Measurements from ENCODE around the gene AKR1C4.
A peak's percentile ranks its signal among the peaks of the same experiment; 100 is the strongest.
"Not testable (repeated sequence)": the region's sequence is repeated elsewhere in the genome, so short reads cannot be mapped to it uniquely, and the experiment has no call there.

The AKR1C4 gene

DNA sequence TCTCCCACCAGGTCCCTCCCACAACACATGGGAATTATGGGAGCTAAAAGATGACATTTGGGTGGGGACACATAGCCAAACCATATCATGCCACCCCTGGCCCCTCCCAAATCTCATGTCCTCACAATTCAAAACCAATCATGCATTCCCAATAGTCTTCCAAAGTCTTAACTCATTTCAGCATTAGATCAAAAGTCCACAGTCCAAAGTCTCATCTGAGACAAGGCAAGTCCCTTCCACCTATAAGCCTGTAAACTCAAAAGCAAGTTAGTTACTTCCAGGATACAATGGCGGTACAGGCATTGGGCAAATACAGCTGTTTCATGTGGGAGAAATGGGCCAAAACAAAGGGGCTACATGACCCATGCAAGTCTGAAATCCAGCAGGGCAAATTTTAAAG, 13.1 kb downstream of the AKR1C4 start:
- not testable (repeated sequence) for DNase-seq

DNA sequence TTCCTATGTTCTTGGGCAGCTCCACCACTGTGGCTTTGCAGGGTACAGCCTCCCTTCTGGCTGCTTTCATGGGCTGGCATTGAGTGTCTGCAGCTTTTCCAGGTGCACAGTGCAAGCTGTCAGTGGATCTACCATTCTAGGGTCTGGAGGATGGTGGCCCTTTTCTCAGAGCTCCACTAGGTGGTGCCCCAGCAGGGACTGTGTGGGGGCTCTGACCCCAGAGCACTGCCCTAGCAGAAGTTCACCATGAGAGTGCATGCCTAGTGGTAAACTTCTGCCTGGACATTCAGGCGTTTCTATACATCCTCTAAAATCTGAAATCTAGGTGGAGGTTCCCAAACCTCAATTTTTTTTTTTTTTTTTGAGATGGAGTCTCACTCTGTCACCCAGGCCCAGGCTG, 13.6 kb downstream of the AKR1C4 start:
- not testable (repeated sequence) for DNase-seq

DNA sequence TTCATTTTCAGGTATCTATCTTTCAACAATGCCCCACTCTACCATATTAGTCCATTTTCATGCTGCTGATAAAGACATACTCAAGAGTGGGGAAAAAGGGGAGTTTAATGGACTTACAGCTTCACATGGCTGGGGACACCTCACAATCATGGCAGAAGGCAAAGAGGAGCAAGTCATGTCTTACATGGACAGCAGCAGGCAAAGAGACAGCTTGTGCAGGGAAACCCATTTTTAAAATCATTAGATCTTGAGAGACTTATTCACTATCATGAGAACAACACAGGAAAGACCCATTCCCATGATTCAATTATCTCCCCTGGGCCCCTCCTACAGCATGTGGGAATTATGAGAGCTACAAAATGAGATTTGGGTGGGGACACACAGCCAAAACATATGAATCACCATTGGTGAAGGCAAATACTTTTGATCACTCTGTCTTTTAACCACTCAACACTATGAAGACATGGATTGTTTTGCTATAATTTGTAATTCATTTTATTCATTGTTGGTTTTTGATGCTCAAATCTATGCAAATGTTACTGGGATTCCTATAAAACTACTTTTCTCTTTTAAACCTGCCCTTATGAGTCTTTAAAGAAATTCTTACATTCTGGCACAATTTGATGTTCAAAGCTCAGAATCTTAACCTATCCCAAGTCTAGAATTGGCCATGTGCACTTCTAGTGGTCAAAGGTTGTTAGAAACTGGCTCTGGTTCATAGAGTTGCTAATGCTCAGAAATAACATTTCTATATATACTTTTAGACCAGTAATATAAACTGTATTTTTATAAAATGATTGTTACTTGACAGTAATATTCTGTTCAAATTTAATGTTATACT, 15.3 kb downstream of the AKR1C4 start:
- DNase-seq: no peak

DNA sequence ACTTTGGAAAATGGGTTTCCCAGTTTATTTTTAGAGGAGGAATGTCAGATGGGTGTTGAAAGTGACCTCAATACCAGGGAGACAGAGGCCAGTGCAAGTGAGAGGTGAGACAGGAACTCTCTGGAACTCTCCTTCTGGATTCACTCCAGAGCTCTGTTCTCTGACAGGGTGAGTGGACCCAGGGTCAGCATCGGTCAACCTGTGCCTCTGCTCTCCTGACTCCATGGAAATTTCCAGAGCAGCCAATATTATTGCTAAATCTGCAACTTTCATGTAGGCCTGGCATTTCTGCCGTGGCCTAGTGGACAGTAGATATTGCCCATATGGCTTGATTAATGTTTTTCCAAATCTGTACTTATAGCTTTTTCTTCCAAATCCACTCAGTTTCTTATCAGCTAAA, 20.2 kb downstream of the AKR1C4 start:
- DNase-seq: no peak

DNA sequence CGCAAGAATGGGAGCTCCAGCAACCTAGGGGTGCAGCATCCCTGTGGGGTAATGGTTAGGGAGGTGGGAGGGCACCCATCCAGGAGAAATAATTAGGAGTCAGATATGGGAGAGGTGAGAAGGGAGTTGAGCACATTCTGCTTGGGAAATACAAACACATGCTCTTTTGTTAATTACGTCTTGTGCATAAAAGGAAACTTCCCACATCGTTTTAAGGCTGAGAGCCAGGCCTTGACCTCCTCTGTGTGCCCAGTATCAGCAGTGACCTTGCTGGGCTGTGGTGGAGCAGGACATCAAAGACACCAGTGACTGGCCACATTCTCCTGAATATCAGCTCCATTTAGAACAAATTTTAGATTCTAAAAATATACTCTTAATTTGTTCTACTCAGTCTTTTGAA, 22.6 kb downstream of the AKR1C4 start:
- DNase-seq: no peak

DNA sequence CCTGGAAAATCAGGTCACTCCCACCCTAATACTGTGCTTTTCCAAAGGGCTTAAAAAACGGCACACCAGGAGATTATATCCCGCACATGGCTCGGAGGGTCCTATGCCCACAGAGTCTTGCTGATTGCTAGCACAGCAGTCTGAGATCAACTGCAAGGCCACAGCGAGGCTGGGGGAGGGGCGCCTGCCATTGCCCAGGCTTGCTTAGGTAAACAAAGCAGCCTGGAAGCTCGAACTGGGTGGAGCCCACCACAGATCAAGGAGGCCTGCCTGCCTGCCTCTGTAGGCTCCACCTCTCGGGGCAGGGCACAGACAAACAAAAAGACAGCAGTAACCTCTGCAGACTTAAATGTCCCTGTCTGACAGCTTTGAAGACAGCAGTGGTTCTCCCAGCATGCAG, 26.3 kb downstream of the AKR1C4 start:
- DNase-seq: not testable (repeated sequence)

DNA sequence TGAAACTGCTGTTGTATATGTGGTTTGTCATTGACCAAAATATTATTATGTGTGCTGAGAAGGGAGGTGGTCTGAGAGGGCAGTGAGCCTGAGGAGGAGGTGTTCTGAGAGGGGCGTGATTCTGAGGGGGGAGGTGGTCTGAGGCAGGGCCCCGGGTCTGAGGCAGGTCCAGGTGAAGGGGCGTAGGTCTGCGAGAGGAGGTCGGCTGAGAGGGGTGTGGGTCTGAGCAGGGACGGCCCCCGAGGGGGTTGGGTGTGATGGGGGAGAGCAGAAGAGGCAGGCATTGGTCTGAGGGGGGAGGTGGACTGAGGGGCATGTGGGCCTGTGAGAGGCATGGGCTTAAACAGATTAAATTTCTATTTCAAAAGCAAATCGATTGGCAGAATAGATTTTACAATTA, 32.4 kb downstream of the AKR1C4 start:
- DNase-seq: no peak

DNA sequence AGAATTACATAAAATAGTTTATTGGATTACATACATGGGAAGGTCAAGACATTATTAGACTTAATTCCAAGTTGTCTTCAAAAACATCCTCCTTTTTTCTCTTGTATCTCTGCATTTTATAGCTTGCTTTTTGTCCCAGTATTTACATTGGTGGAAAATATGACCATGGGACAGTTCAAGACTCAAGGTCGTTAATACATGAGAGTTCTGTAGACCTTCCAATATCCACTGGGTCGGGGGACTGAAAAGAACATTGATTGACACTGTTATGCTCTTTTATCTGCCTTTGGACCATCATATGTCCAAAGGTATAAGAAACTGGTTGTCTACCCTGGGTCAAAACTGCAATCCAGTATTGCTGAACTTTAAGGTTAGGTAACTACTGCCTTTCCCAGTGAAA, 36.7 kb downstream of the AKR1C4 start:
- no peak for DNase-seq

DNA sequence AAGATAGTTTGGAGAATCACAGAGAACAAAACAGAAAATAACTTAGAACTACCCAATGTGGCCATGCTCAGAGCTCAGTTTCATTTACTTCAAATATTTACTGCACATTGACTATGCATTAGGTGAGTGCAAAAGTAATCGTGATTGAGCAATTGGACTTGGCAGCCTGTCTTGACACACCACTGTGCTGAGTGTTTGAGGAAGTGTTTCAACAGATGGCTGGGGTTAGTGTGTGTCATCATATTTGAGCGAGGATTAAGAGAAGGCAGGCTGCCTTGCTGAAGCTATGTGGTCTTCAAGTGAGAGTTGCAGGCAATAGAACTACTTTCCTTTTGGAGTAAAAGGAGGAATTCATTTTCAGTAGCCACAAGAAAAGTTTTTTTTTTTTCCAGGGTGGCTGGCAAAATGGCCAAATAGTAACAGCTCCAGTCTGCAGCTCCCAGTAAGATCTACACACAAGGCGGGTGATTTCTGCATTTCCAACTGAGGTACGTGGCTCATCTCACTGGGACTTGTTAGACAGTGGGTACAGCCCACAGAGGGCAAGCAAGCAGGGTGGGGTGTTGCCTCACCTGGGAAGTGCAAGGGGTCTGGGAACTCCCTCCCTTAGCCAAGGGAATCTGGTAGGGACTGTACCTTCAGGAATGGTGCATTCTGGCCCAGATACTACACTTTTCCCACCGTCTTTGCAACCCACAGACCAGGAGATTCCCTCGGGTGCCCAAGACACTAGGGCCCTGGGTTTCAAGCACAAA, 37.6 kb downstream of the AKR1C4 start:
- peak; percentile 87 to 88 for DNase-seq

DNA sequence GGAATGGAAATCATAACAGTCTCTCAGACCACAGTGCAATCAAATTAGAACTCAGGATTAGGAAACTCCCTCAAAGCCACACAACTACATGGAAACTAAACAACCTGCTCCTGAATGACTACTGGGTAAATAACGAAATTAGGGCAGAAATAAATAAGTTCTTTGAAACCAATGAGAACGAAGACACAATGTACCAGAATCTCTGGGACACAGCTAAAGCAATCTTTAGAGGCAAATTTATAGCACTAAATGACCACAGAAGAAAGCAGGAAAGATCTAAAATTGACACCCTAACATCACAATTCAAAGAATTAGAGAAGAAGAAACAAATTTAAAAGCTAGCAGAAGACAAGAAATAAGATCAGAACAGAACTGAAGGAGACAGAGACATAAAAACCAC, 40.9 kb downstream of the AKR1C4 start:
- not testable (repeated sequence) for DNase-seq

DNA sequence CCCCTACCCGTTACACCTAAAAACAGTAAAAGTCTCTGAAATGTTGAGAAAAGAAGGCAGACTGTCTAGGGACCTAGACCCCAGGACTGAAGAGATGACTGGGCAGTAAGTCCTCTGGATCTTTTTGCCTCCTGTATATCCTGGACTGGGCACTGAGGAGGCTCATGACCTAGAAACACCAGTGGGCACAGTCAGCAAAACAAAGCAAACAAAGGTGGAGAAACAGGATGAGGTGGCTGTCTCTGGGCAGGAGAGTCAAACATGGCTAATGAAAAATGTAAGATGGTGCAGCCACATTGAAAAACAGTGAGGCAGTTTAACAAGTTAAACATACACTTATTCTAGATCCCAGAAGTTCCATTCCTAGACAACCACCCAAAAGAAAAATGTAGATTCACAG, 45.9 kb downstream of the AKR1C4 start:
- DNase-seq: no peak

DNA sequence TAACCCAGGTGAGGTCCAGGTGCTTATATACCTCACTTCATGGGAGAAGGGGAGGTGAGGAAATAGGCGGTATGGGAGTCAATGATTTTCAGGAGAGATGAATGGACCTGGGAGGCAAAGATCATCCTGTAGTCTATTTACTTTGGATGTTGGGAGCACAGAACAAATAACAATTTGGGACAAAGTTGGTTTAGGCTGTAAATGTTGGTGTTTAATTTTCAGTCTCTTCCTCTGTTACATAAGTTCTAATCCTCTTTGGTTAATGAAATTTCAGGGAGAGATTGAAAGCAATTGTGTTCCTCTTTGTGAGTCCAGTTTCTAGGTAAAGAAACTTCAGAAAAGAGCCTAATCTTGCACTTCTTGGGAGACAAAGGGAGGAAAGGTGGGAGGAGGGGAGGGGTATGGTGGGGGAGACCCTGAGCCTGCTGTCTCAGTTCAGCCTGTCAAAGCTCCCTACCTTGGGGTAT, 46.9 kb downstream of the AKR1C4 start:
- no peak for DNase-seq

DNA sequence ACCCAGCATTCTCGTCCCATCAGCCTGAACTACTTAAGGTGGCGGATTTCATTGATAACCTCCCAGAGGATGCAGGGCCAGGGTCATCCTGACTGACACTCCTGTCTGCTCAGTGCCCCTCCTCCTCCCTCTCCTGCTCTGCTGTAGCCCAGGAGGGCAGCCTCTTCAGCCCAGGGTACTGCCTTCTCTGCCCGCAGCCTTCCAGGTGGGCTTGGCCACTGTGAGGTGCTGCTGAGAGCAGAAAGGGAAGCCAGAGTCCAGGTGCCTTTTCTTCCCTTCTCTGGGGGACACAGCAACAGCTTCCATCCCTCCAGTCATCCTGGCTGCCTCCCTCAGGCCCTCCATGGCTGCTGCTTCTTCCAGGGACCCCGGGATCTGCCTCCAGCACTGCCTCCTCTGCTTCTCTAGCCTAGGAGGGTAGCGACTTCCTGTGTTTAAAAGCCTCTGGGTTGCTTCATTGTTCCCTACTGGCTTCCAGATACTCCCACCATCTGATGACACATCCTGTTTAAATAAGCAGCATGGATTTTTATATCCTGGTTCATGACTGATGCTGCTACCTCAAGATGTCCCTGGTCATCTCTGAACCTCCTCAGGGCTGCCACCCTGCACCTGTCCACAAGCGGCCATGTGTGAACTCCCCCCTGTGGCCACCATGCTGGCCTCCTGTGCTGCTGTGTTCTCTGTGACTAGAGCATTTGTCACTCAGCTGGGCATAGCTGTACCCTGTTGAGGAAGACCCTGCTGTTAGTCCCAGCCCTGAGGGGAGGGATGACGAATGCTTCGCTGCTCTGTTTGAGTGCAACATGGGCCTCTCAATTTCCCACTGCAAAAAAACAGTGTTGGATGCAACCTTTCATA, 55.8 kb downstream of the AKR1C4 start:
- peak in 1 of 2 donors; percentile 36 for DNase-seq

DNA sequence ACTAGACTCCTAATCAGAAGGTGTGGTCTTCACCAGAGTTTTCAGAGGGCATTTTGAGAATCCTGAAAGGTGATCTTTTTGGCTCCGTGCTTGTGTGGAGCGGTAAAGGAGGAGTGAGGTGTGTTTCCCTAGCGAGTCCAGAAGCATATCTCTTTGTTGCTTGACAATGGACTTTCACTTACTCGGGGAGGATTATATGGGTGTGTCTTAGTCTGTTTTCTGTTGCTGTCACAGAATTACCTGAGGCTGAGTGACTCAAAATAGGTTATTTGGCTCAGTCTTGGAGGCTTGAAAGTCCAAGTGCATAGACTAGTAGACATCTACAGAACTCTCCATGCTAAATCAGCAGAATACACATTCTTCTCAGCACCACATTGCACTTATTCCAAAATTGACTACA, 57.9 kb downstream of the AKR1C4 start:
- no peak for DNase-seq

DNA sequence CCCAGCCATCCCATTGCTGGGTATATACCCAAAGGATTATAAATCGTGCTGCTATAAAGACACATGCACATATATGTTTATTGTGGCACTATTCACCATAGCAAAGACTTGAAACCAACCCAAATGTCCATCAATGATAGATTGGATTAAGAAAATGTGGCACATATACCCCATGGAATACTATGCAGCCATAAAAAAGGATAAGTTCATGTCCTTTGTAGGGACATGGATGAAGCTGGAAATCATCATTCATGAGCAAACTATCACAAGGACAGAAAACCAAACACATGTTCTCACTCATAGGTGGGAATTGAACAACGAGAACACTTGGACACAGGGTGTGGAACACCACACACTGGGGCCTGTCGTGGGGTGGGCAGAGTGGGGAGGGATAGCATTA, 61.1 kb downstream of the AKR1C4 start:
- not testable (repeated sequence) for DNase-seq

DNA sequence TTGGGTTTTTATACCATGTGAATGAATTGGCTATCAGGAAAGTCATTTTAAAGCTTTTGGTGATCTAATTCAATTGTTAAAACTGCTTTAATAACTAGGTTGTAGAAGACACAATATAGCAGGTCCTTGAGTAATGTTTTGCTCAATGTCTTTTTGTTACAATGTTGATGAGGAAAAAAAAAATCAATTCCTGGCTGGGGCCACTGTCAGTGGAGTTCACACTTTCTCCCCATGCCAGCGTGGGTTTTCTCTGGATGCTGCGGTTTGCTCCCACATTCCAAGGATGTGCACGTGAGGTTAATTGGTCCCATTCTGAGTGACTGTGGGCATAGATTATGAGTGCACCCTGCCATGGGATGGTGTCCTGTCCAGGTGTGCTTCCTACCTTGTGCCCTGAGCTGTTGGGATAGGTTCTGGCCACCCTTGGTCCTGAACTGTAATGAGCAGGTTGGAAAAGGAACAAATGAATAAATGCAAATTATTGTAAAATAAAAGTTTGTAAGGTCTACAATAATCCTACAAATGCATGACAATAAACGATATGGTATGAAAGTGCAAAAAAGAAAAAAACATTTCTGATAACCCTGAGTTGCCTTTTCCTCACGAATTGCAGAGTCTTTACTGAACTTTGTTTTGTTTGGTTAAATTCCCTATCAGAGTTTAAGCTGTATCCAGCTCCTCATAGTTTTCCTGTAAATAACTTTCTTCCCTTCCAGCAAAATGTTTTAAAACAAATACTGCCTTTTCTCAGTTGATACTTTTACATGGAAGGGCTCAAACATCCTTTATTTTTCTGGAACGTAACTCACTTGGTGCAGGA, 62.7 kb downstream of the AKR1C4 start:
- no peak for DNase-seq

DNA sequence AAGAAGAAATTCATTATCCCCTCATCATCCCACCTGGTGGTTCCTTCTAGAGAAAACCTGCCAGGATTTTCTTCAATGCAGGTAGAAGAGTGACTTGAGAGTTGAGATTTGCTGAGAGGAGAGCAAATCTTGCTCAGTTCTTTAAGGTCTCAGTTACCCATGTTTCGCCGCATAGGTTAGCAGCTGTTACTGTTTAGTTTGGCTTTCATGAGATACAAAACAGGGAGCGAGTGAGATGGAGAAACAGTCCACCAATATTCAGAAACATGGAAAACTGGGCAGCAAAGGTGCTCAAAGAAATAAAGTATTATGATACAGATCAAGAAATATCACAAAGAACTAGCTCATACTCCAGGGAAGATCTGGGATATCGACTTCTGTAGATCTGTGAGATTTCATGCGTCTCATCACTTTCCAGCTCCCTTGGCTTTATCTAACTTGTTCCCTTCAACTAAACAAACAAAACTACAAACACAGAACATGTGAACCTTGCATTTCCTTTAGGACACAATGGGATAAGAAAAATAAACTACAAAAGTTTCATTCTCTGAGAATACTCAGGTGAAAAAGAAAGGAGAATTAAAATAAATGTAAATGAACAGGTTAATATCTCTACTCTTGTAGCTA, 63.4 kb downstream of the AKR1C4 start:
- no peak for DNase-seq

DNA sequence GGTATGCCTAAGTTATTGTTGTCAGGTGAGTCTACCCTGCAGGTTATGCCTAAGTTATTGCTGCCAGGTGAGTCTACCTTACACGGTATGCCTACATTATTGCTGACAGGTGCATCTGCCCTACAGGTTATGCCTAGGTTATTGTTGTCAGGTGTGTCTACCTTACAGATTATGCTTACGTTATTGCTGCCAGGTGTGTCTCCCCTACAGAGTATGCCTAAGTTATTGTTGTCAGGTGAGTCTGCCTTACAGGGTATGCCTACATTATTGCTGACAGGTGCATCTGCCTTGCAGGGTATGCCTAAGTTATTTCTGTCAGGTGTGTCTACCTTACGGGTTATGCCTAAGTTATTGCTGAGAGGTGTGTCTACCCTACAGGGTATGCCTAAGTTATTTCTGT, 64.2 kb downstream of the AKR1C4 start:
- DNase-seq: no peak

DNA sequence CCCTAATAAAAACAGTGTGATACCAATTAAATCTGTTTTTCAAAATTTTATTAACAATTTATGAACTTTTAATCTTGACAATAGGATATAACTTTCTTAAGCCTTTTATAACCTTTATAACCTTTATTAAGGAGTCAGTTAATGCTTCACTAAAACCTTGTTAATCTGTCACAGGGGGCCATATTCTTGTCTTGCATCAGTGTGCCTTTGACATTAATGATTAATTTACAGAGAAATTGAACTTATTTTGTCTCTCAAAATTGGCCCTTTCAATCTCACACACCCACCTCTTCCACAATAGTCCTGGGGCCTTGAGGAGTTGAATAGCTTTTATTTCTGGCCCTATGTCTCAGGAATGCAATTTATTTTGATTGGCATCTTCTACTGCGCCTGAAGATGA, 68.5 kb downstream of the AKR1C4 start:
- no peak for DNase-seq

DNA sequence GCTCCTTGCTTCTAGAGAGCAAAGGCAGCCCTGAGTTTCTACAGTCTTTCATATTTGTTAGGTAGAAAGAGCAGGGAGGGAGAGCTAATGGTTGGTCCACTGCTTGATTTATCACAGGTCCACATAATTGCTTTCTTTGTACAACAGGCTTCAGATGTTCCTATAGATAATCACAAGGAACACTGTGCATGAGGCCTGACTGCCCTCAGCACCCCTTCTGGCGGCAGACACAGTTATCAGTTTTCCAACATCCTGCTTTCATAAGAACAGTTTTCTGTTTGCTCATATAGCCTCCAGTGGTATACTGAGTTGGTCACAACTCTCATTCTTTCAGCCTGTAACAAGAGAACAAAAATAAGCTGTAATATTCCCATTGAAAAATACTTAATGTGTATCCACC, 69.7 kb downstream of the AKR1C4 start:
- no peak for DNase-seq

DNA sequence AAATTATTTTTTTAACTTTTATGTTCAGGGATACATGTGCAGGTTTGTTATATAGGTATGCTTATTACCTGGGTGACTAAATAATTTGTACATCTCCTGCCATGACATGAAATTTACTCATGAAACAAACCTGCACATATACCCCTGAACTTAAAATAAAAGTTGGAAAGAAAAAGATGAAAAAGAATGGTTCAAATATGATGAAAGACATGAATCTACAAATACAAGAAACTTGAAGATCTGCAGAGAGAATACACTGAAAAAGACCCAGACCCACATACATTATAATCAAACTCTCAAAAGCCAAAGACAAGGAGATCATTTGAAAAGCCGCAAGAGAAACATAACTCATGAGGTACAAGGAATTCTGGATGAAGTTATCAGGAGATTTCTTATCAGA, 70.2 kb downstream of the AKR1C4 start:
- no peak for DNase-seq

DNA sequence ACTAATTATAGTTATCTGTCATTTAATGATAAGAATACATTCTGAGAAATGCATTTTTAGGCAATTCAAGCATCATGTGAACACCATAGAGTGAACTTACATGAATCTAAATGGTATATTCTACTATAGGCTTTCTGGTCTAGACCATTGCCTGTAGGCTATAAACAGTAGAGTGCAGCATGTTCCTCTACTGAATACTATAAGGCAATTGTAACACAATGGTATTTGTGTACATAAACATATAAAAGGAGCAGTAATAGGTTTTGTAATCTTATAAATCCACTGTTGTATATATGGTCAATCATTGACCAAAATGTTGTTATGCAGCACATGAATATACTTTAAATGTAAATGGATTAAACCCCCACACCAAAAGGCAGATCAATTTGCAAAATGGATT, 71.6 kb downstream of the AKR1C4 start:
- no peak for DNase-seq

Measured in inflammatory macrophage (primary cell).